ENCODE results near the gene RBMS1. TPM values are rescaled to one million over a fixed set of nuclear protein-coding genes. Genes with fewer than 3 reads are reported as not detected.

The RBMS1 gene
- total RNA-seq, 1 experiment from 2014 or later: 77.5 TPM

GRCh38 chr2:160429248-160430000, 64.2 kb downstream of the RBMS1 start:
- Histone ChIP-seq H2BK5ac (ENCODE audit: insufficient read length, low read length) (no peak overlapping the region), H3K79me1 (ENCODE audit: insufficient read depth, low read depth, low read length, poor library complexity, severe bottlenecking) (no peaks in the 10 kb centered on the region), H2BK15ac (ENCODE audit: low read depth, low read length) (no peak overlapping the region), H3K14ac (ENCODE audit: insufficient read depth, low read length) (no peak overlapping the region), H3K56ac (ENCODE audit: insufficient read length, low read depth, low read length) (no peak overlapping the region), H3K27ac (ENCODE audit: insufficient read length, low read depth, low read length) (no peak overlapping the region), H3K23ac (ENCODE audit: insufficient read length, low read depth, low read length) (no peak overlapping the region), H3K27me3 (ENCODE audit: insufficient read depth, low read length) (no peaks in the 10 kb centered on the region), H2BK20ac (ENCODE audit: low read depth, low read length, poor library complexity, severe bottlenecking) (no peak overlapping the region), H3K4me2 (ENCODE audit: insufficient read depth, insufficient read length, low read length) (no peak overlapping the region), H2BK120ac (ENCODE audit: low read depth, low read length, poor library complexity, severe bottlenecking) (no peak overlapping the region), H4K20me1 (ENCODE audit: control insufficient read depth, insufficient read depth, insufficient read length) (no peaks in the 10 kb centered on the region), H2BK12ac (ENCODE audit: insufficient read length, low read depth, low read length) (no peak overlapping the region), H2AFZ (ENCODE audit: low read length) (no peak overlapping the region), H3K23me2 (ENCODE audit: insufficient read length, low read depth, low read length, poor library complexity, severe bottlenecking) (no peaks in the 10 kb centered on the region), H4K8ac (replicated peaks; ENCODE audit: insufficient read length, low read depth, low read length) (no peak overlapping the region), H3K79me2 (ENCODE audit: insufficient read depth, low read length) (no peaks in the 10 kb centered on the region), H3K18ac (ENCODE audit: insufficient read length, low read depth, low read length) (no peak overlapping the region), H4K91ac (ENCODE audit: insufficient read length, low read depth, low read length) (no peak overlapping the region), H3K9me3 (ENCODE audit: control insufficient read depth, low read depth, low read length) (peaks cover 6% of the 10 kb centered on the region), H3K4ac (ENCODE audit: low read depth, low read length) (no peak overlapping the region), H2AK5ac (ENCODE audit: insufficient read length, low read length) (no peak overlapping the region), H3T11ph (ENCODE audit: low read length) (no peak overlapping the region), H3K9ac (ENCODE audit: extremely low read depth, insufficient read length, low read length) (no peak overlapping the region), H4K5ac (ENCODE audit: insufficient read length, low read depth, low read length) (no peak overlapping the region), H3K4me1 (ENCODE audit: insufficient read depth, low read length) (no peaks in the 10 kb centered on the region)
- no peak for DNase-seq
- Mint-ChIP-seq H3K4me1 (peaks cover 11 to 17% of the 10 kb centered on the region in 2 experiments), H3K27me3 (ENCODE audit: low read depth) (no peaks in the 10 kb centered on the region), H3K36me3 (ENCODE audit: insufficient read depth in 1 of 3, low read depth in 3 of 3) (peaks cover 8 to 22% (median 16%) of the 10 kb centered on the region in 3 experiments), H3K9me3 (peaks cover 8 to 12% of the 10 kb centered on the region in 2 experiments), H3K4me3 (no peak overlapping the region), H3K27ac (no peak overlapping the region)
- no CpG with 5 or more reads among the region's 1 CpG for WGBS (ENCODE audit: extremely low coverage, insufficient read length, low lambda C conversion rate)
- peak; percentile 74 for TF ChIP-seq CTCF (conservative IDR thresholded peaks at IDR 0.05)

All from H9 (cell line).